ENCODE results near the gene OR6A2. TPM values are rescaled to one million over a fixed set of nuclear protein-coding genes. Genes with fewer than 3 reads are reported as not detected.

Gene OR6A2
- total RNA-seq, 4 donors from 2014 or later: 0.08 to 0.13 TPM; not detected in 2

DNA sequence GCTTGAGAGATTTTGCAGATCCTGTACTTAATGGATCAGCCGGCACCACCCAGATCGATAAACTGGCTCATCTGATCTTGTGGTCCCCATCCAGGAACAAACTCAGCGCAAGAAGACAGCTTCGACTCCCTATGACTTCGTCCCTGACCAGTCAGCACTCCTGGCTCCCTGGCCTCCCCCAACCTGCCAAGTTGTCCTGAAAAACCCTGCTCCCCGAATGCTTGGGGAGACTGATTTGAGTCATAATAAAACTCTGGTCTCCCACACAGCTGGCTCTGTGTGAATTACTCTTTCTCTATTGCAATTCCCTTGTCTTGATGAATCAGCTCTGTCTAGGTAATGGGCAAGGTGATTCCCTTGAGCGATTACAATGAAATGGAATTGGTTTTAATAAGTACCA, 57.2 kb downstream of the OR6A2 start:
- no peaks in the 10 kb centered on the region for H3K9me3 ChIP-seq
- no peak overlapping the region for H3K27ac ChIP-seq
- ATAC-seq: no peak
- no peaks in the 10 kb centered on the region for H3K4me1 ChIP-seq
- WGBS, 2 donors (ENCODE audit: low coverage in 1 of 2): 73 to 100% methylated on average over 1 to 5 of the region's 7 CpGs
- no peak for TF ChIP-seq POLR2AphosphoS5 (IDR thresholded peaks at IDR 0.05)
- TF ChIP-seq POLR2A (IDR thresholded peaks at IDR 0.05): no peak
- no peak for TF ChIP-seq EP300 (IDR thresholded peaks at IDR 0.05)
- TF ChIP-seq, protein P1, sequence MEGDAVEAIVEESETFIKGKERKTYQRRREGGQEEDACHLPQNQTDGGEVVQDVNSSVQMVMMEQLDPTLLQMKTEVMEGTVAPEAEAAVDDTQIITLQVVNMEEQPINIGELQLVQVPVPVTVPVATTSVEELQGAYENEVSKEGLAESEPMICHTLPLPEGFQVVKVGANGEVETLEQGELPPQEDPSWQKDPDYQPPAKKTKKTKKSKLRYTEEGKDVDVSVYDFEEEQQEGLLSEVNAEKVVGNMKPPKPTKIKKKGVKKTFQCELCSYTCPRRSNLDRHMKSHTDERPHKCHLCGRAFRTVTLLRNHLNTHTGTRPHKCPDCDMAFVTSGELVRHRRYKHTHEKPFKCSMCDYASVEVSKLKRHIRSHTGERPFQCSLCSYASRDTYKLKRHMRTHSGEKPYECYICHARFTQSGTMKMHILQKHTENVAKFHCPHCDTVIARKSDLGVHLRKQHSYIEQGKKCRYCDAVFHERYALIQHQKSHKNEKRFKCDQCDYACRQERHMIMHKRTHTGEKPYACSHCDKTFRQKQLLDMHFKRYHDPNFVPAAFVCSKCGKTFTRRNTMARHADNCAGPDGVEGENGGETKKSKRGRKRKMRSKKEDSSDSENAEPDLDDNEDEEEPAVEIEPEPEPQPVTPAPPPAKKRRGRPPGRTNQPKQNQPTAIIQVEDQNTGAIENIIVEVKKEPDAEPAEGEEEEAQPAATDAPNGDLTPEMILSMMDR (IDR thresholded peaks at IDR 0.05): no peak
- H3K27me3 ChIP-seq: no peaks in the 10 kb centered on the region
- H3K36me3 ChIP-seq: no peaks in the 10 kb centered on the region
- H3K4me3 ChIP-seq: no peak overlapping the region

Other genes starting within 250 kb of the OR6A2 start
- gene RRP8, start 196.1 kb downstream of the OR6A2 start, total RNA-seq: 10 to 100 TPM; 25.7 to 32.4 (median 28.1) TPM
- 100 to 1,000 TPM; 395 to 658 (median 466) TPM for gene ILK, start 195.9 kb downstream of the OR6A2 start, total RNA-seq
- gene TAF10, start 187.5 kb downstream of the OR6A2 start, total RNA-seq: 10 to 100 TPM; 21.7 to 41.1 (median 35.4) TPM
- gene TPP1, start 180.3 kb downstream of the OR6A2 start, total RNA-seq: 10 to 100 TPM; 67.6 to 84.4 (median 76.9) TPM
- 10 to 100 TPM; 22.2 to 59.8 (median 37.8) TPM for gene DCHS1, start 143.9 kb downstream of the OR6A2 start, total RNA-seq
- 10 to 100 TPM; 12.6 to 35.0 (median 18.6) TPM for gene MRPL17, start 116.3 kb downstream of the OR6A2 start, total RNA-seq
- gene OR2AG2, start 27.7 kb downstream of the OR6A2 start, total RNA-seq: not detected
- not detected for gene OR2AG1, start 16.7 kb downstream of the OR6A2 start, total RNA-seq
- gene OR10A5, start 46.0 kb upstream of the OR6A2 start, total RNA-seq: not detected
- gene OR10A2, start 63.4 kb upstream of the OR6A2 start, total RNA-seq: under 1 TPM in 1 of 4 donors, not detected in 3; 0.12 TPM
- not detected for gene OR10A4, start 76.9 kb upstream of the OR6A2 start, total RNA-seq
- under 1 TPM in 1 of 4 donors, not detected in 3; 0.31 TPM for gene OR2D2, start 92.8 kb upstream of the OR6A2 start, total RNA-seq
- gene OR2D3, start 121.3 kb upstream of the OR6A2 start, total RNA-seq: not detected
- gene ZNF215, start 126.7 kb upstream of the OR6A2 start, total RNA-seq: under 1 TPM; 0.20 to 0.54 (median 0.36) TPM
- gene ZNF214, start 220.7 kb upstream of the OR6A2 start, total RNA-seq: 1 to 10 TPM; 2.1 to 4.0 (median 3.5) TPM
- not detected for gene NLRP14, start 220.8 kb upstream of the OR6A2 start, total RNA-seq